PC-9 (cell line): ENCODE data around the gene EFHC1. TPM values are rescaled to one million over a fixed set of nuclear protein-coding genes. Genes with fewer than 3 reads are reported as not detected.

Source experiments
- BruUV-seq: library from RNA; stranded (reverse); fragments of 400-500 nt; replicated peaks from 2 replicates; lab custom pipeline; 2021; lab: Mats Ljungman, UMichigan
- CTCF ChIA-PET: fragments of 300-600 bp; sonication (Branson Sonifier 250); formaldehyde crosslinking; loops from one replicate; lab custom pipeline; 2022; ENCODE audit warnings: antibody characterized with exemption; lab: Charles Lee
- POLR2A ChIA-PET: fragments of 300-600 bp; sonication (Branson Sonifier 250); formaldehyde crosslinking; loops from one replicate; lab custom pipeline; 2022; ENCODE audit warnings: antibody characterized with exemption; ENCODE audit not compliant: unreplicated experiment; lab: Charles Lee
- DNase-seq, 2 experiments: peaks; one replicate each; pipeline versions ENCODE4 v3.0.0 to v3.0.0-alpha.2; 2015 to 2022; ENCODE audit warnings: mixed read lengths in 1 of 2
- H2AFZ ChIP-seq: fragments of 200-600 bp; sonication (generic); 2 replicates; pipeline ENCODE4 v1.8.1; 2017; ENCODE audit warnings: antibody characterized with exemption
- H3F3A ChIP-seq: fragments of 200-600 bp; sonication (generic); 2 replicates; pipeline ENCODE4 v1.8.1; 2017; ENCODE audit warnings: antibody characterized with exemption, mild to moderate bottlenecking, low read depth; ENCODE audit not compliant: insufficient read depth
- H3K27ac ChIP-seq: fragments of 200-600 bp; sonication (generic); 2 replicates; pipeline ENCODE4 v1.6.1; 2016; ENCODE audit warnings: mixed run types
- H3K27me3 ChIP-seq: fragments of 200-600 bp; sonication (generic); 2 replicates; pipeline ENCODE4 v1.6.1; 2016; ENCODE audit warnings: low read depth, mixed run types; ENCODE audit not compliant: insufficient read depth
- H3K36me3 ChIP-seq: fragments of 200-600 bp; sonication (generic); 2 replicates; pipeline ENCODE4 v1.6.1; 2016; ENCODE audit warnings: low read depth, mixed run types
- H3K4me1 ChIP-seq: fragments of 200-600 bp; sonication (generic); replicated peaks from 2 replicates; pipeline ENCODE4 v1.6.1; 2016; ENCODE audit warnings: mixed run types; ENCODE audit not compliant: insufficient read depth
- H3K4me2 ChIP-seq: fragments of 200-600 bp; sonication (generic); 2 replicates; pipeline ENCODE4 v1.6.1; 2017; ENCODE audit warnings: mixed run types
- H3K4me3 ChIP-seq: fragments of 200-600 bp; sonication (generic); 2 replicates; pipeline ENCODE4 v1.6.1; 2016; ENCODE audit warnings: mixed run types
- H3K79me2 ChIP-seq: fragments of 200-600 bp; sonication (generic); 2 replicates; pipeline ENCODE4 v1.6.1; 2017; ENCODE audit warnings: low read depth, mixed run types
- H3K9me2 ChIP-seq: fragments of 200-600 bp; sonication (generic); 2 replicates; pipeline ENCODE4 v1.8.1; 2017; ENCODE audit warnings: mild to moderate bottlenecking; ENCODE audit not compliant: insufficient read depth
- H3K9me3 ChIP-seq: fragments of 200-600 bp; sonication (generic); 2 replicates; pipeline ENCODE4 v1.8.1; 2016; ENCODE audit warnings: low read depth; ENCODE audit not compliant: insufficient read depth
- H4K20me1 ChIP-seq: fragments of 200-600 bp; sonication (generic); 2 replicates; pipeline ENCODE4 v1.8.1; 2017; ENCODE audit not compliant: insufficient read depth
- CTCF ChIP-seq: fragments of 200-600 bp; sonication (generic); conservative IDR thresholded peaks from 2 replicates; pipeline ENCODE4 v1.6.1; 2017; ENCODE audit warnings: mixed run types, antibody characterized with exemption, mild to moderate bottlenecking, moderate library complexity
- EZH2 ChIP-seq: fragments of 200-600 bp; sonication (generic); IDR thresholded peaks from 2 replicates; pipeline ENCODE4 v1.8.0; 2017; ENCODE audit warnings: antibody characterized with exemption, low read depth
- intact Hi-C: fragments of 100-400 bp; cut with micrococcal nuclease; formaldehyde crosslinking; loops from one replicate; pipeline ENCODE4 v1.10.0; 2022; ENCODE audit not compliant: unreplicated experiment
- total RNA-seq: library from RNA; stranded (reverse); gene quantifications from 2 replicates; pipeline ENCODE4 v1.2.3, GENCODE V29; 2021

Gene EFHC1
- total RNA-seq, 1 experiment from 2014 or later, result 45.0 TPM

DNA sequence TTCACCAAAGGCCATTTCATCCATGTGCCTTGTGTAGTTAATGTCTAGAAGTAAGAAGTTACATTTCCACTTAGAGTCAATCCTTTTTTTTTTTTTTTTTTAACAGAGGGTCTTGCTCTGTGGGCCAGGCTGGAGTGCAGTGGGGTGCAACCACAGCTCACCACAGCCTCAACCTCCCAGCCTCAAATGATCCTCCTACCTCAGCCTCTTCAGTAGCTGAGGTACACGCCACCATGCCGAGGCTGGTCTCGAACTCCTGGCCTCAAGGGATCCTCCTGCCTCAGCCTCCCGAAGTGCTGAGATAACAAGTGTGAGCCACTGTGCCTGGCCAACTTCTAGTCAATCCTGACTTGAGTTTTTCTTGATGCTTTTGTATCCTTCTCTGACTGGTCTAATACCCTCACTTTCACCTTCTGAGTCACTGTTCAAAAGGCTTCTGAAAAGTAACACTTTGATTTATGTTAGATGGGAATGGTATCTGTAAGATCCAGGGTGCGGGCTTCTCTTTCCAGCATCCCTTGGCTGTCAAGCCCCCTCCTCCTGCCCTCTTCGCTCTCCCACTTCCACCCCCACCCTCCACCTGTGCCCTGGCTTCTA lies 134.6 kb downstream of the EFHC1 start:
- Histone ChIP-seq H4K20me1 (no peaks in the 10 kb centered on the region; the same call in 1 of the 2 replicates), H3K36me3 (no peaks in the 10 kb centered on the region), H3K4me3 (no peak overlapping the region), H3K4me1 (0 out of 2 replicates have a peak, but pooled peaks cover 8% of the 10 kb centered on the region), H3K79me2 (peaks cover 6% of the 10 kb centered on the region; the same call in 1 of the 2 replicates), H3K4me2 (no peak overlapping the region), H3K9me2 (no peaks in the 10 kb centered on the region), H2AFZ (no peak overlapping the region), H3K9me3 (no peaks in the 10 kb centered on the region), H3F3A (peaks cover 4% of the 10 kb centered on the region; the same call in 1 of the 2 replicates), H3K27ac (no peak overlapping the region), H3K27me3 (no peaks in the 10 kb centered on the region)
- ChIA-PET CTCF (interaction anchor here (0.7 kb wide), 1 partner anchor 1030 kb away, joined by 16 read pairs; no protein-coding TSS in a partner anchor), POLR2A (no interaction called here)
- no peak for TF ChIP-seq EZH2
- TF ChIP-seq CTCF, result no peak
- intact Hi-C loops, result no loop called here
- DNase-seq, result no peak
- BruUV-seq, result no TSS peak

- intact Hi-C loops, result no loop called here
- no peak overlapping the region for H3K27ac ChIP-seq
- no peaks in the 10 kb centered on the region for H3K36me3 ChIP-seq
- no TSS peak for BruUV-seq
- no peaks in the 10 kb centered on the region for H3K9me3 ChIP-seq
- no peaks in the 10 kb centered on the region for H3K27me3 ChIP-seq
- DNase-seq, result no peak
- TF ChIP-seq CTCF (no peak), EZH2 (no peak)
- H3K4me3 ChIP-seq, result no peak overlapping the region
- ChIA-PET CTCF (no interaction called here), POLR2A (no interaction called here)
- H3F3A ChIP-seq, result peaks cover 4% of the 10 kb centered on the region; the same call in 1 of the 2 replicates
- H4K20me1 ChIP-seq, result no peaks in the 10 kb centered on the region; the same call in 1 of the 2 replicates
- 0 out of 2 replicates have a peak, but pooled peaks cover 6% of the 10 kb centered on the region for H3K79me2 ChIP-seq
- no peak overlapping the region for H3K4me2 ChIP-seq
- H3K9me2 ChIP-seq, result no peaks in the 10 kb centered on the region
- no peak overlapping the region for H2AFZ ChIP-seq
- 0 out of 2 replicates have a peak, but pooled peaks cover 8% of the 10 kb centered on the region for H3K4me1 ChIP-seq
These were observed 135.5 kb downstream of the EFHC1 start for GRCh38 chr6:52555518-52556233.

DNA sequence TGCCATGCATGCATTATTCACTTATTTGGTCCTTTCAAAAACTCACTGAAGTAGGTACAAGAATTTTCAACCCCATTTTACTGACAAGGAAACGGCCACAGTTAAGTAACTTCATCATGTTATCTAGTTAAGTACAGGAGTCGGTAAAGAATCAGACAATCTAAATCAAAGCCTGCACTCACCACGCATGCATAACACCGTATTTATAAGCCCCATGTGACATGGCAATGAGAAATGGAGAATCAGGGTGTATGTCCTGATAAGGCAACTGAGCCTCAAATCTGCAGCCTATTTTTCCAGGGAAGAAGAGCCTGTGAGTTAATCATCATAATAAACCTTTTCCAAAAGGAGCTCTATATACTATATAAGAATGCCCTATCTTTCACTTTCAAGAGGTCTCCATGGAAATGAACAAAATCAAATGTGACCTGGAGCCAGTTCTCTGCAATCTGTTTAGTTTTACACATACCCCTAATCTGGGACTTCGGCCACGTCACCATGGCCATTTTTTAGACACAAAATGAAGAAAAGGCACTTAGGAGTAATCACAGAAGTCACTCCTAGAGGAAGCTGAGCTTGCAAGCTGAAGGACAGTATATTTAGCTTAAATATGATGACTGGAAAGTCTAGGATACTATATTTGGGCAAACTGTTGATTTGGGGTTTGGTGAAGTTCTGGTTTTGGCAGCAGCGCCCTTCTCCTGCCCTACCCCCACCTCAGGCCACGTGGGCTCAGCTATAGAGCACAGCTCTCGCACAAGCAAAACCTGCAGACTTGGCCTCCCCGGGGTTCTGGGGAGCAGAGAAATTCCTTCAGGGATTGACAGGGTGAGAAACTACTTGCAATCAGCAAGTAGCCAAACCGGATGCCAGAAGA lies 137.5 kb downstream of the EFHC1 start:
- intact Hi-C loops, result no loop called here
- no peak for TF ChIP-seq CTCF
- TF ChIP-seq EZH2, result no peak
- Histone ChIP-seq H2AFZ (no peak overlapping the region), H3K79me2 (peaks cover 8% of the 10 kb centered on the region; the same call in 1 of the 2 replicates), H3K27me3 (no peaks in the 10 kb centered on the region), H4K20me1 (no peaks in the 10 kb centered on the region; the same call in 1 of the 2 replicates), H3K4me2 (no peak overlapping the region), H3F3A (no peaks in the 10 kb centered on the region), H3K27ac (no peak overlapping the region), H3K36me3 (no peaks in the 10 kb centered on the region), H3K9me2 (no peaks in the 10 kb centered on the region), H3K9me3 (no peaks in the 10 kb centered on the region), H3K4me1 (no peaks in the 10 kb centered on the region), H3K4me3 (no peak overlapping the region)
- no peak for DNase-seq
- ChIA-PET CTCF (no interaction called here), POLR2A (interaction anchor here (0.6 kb wide), 2 partner anchors 9 to 1101 kb away, joined by 7 to 8 read pairs; no protein-coding TSS in a partner anchor)
- BruUV-seq, result no TSS peak
